CD4-positive, CD25-positive, alpha-beta regulatory T cell (primary cell): ENCODE measurements around the gene A3GALT2. TPM values are rescaled to one million over a fixed set of nuclear protein-coding genes. Genes with fewer than 3 reads are reported as not detected.
"Not testable (repeated sequence)": the region's sequence is repeated elsewhere in the genome, so short reads cannot be mapped to it uniquely, and the experiment has no call there.

ENCODE experiments used
- ATAC-seq, 2 donors: fragments of 150-1000 bp; cut with Tn5 transposase; one replicate each; pipeline ENCODE4 v1.10.0; 2021; ENCODE audit warnings: low read depth in 2 of 2, moderate number of reproducible peaks in 2 of 2, moderate library complexity in 1 of 2
- DNase-seq, 3 donors: peaks; one replicate each; pipeline versions ENCODE4 v3.0.0 to v3.0.0-alpha.2; 2012 to 2022; ENCODE audit warnings: mixed read lengths in 1 of 3
- H3K27ac ChIP-seq: one replicate; pipeline ENCODE4 v1.7.0; 2013; ENCODE audit warnings: mild to moderate bottlenecking, low read length; ENCODE audit not compliant: insufficient read depth, poor library complexity, severe bottlenecking
- H3K27me3 ChIP-seq: one replicate; pipeline ENCODE4 v1.7.0; 2013; ENCODE audit warnings: low read length; ENCODE audit not compliant: control insufficient read depth, insufficient read depth
- H3K36me3 ChIP-seq: one replicate; pipeline ENCODE4 v1.7.0; 2013; ENCODE audit warnings: mild to moderate bottlenecking, low read length, moderate library complexity; ENCODE audit not compliant: control insufficient read depth, insufficient read depth
- H3K4me1 ChIP-seq: 2 replicates; pipeline ENCODE4 v1.7.0; 2013; ENCODE audit warnings: mild to moderate bottlenecking, low read length; ENCODE audit not compliant: insufficient read depth, control insufficient read depth, poor library complexity, severe bottlenecking
- H3K4me3 ChIP-seq: one replicate; pipeline ENCODE4 v1.7.0; 2013; ENCODE audit warnings: low read depth, mild to moderate bottlenecking, low read length, moderate library complexity
- H3K9me3 ChIP-seq, 2 experiments: 1 replicate in 1 of 2; 2 replicates in 1 of 2; pipeline ENCODE4 v1.7.0; 2013; ENCODE audit warnings: low read length in 2 of 2, mild to moderate bottlenecking in 1 of 2, moderate library complexity in 1 of 2; ENCODE audit not compliant: control insufficient read depth in 2 of 2
- H3K27ac Mint-ChIP-seq, 3 donors: one replicate each; pipeline ENCODE4 v1.8.0; 2020 to 2022; ENCODE audit warnings: mild to moderate bottlenecking in 3 of 3, mixed read lengths in 3 of 3, moderate library complexity in 2 of 3
- H3K27me3 Mint-ChIP-seq: one replicate; pipeline ENCODE4 v1.8.0; 2022; ENCODE audit warnings: mild to moderate bottlenecking, mixed read lengths
- H3K36me3 Mint-ChIP-seq: one replicate; pipeline ENCODE4 v1.8.0; 2020; ENCODE audit warnings: mixed read lengths
- H3K4me1 Mint-ChIP-seq, 4 donors: one replicate each; pipeline ENCODE4 v1.8.0; 2020 to 2022; ENCODE audit warnings: mixed read lengths in 4 of 4, mild to moderate bottlenecking in 1 of 4
- H3K4me3 Mint-ChIP-seq, 4 donors: one replicate each; pipeline ENCODE4 v1.8.0; 2020 to 2022; ENCODE audit warnings: mild to moderate bottlenecking in 4 of 4, mixed read lengths in 4 of 4, moderate library complexity in 3 of 4
- H3K9me3 Mint-ChIP-seq, 7 donors: one replicate each; pipeline ENCODE4 v1.8.0; 2020 to 2022; ENCODE audit warnings: mixed read lengths in 7 of 7, mild to moderate bottlenecking in 3 of 7, moderate library complexity in 2 of 7
- polyA plus RNA-seq, 4 donors: library from polyadenylated mRNA; unstranded; fragments of 300-500 nt; fragmentation: Illumina TruSeq; gene quantifications; one replicate each; pipeline ENCODE4 v1.2.3, GENCODE V29; 2021
- total RNA-seq: library from RNA; stranded (reverse); gene quantifications from one replicate; pipeline ENCODE4 v1.2.3, GENCODE V29; 2022

A3GALT2 gene
- total and polyA plus RNA-seq, 5 donors from 2014 or later = not detected

DNA sequence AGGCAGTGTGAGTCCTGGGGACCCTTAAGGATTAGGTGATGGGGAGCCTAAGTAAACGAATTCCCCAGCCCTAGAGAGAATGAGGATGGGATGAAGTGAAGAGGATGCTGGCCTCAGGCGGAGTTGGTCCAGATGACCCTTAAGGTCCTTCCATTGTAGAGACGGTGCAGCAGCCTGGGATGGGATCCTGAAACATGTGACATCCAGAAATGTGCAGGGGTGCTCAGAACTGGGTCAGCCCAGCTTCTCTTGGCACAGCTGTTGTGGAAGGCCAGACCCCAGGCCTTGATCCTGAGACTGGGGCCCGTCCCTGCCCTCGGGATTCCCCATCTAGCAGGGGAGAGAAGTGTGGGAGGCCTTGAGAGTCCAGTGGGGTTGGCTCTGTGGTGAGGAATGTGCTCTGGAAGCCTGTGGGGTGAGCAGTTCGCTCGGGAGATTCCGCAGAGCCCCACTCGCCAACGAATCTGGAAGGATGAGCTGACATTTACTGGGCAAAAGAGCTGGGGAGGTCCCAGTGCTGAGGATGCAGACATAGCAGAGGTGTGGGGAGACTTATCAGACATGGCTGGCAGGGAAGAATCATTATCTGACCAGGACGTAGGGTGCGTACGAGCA is 28.1 kb downstream of the A3GALT2 start:
- H3K27ac Mint-ChIP-seq = peak overlapping the region in 2 of 3 donors; percentile 33 to 65
- Histone ChIP-seq H3K36me3 (peaks cover 23% of the 10 kb centered on the region), H3K4me1 (peaks cover 7% of the 10 kb centered on the region)

DNA sequence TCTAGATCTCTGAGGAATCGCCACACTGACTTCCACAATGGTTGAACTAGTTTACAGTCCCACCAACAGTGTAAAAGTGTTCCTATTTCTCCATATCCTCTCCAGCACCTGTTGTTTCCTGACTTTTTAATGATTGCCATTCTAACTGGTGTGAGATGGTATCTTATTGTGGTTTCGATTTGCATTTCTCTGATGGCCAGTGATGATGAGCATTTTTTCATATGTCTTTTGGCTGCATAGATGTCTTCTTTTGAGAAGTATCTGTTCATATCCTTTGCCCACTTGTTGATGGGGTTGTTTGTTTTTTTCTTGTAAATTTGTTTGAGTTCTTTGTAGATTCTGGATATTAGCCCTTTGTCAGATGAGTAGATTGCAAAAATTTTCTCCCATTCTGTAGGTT is 30.3 kb downstream of the A3GALT2 start:
- H3K4me3 ChIP-seq, H3K27me3 Mint-ChIP-seq, DNase-seq, H3K27me3 ChIP-seq, H3K4me1 ChIP-seq, ATAC-seq, H3K27ac ChIP-seq, H3K9me3 ChIP-seq, H3K27ac Mint-ChIP-seq, H3K4me3 Mint-ChIP-seq, H3K9me3 Mint-ChIP-seq: not testable (repeated sequence)
- H3K4me1 Mint-ChIP-seq = peaks cover 0 to 20% (median 8%) of the 10 kb centered on the region in 4 donors
- peaks cover 35% of the 10 kb centered on the region for H3K36me3 Mint-ChIP-seq
- H3K36me3 ChIP-seq = peaks cover 20% of the 10 kb centered on the region

More for the DNA sequence above, 28.1 kb downstream of the A3GALT2 start:
- DNase-seq (no peak), ATAC-seq (no peak)
- Mint-ChIP-seq H3K9me3 (peaks cover 0 to 2% (median 0%) of the 10 kb centered on the region in 7 donors), H3K4me3 (no peak overlapping the region), H3K36me3 (peaks cover 34% of the 10 kb centered on the region), H3K27me3 (no peaks in the 10 kb centered on the region), H3K4me1 (peaks cover 0 to 18% (median 8%) of the 10 kb centered on the region in 4 donors)
- Histone ChIP-seq H3K9me3 (no peaks in the 10 kb centered on the region), H3K4me3 (no peak overlapping the region), H3K27ac (no peak overlapping the region), H3K27me3 (no peaks in the 10 kb centered on the region)

DNA sequence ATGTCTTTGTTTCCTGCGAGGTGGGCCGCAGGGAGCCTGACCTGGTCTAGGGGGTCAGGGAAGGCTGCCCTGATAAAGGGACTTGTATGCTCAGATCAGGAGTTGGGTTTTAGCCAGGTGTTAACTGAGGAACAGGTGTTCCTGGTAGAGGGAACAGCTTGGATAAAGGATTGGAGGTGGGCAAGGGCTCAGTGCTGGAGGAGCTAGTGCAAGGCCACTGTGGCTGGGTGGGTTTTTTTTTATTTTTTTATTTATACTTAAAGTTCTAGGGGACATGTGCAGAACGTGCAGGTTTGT is 31.1 kb downstream of the A3GALT2 start:
- H3K4me1 ChIP-seq = no peaks in the 10 kb centered on the region
- H3K27me3 ChIP-seq = no peaks in the 10 kb centered on the region
- H3K27me3 Mint-ChIP-seq = no peaks in the 10 kb centered on the region
- H3K36me3 Mint-ChIP-seq = peaks cover 35% of the 10 kb centered on the region
- no peak overlapping the region for H3K27ac ChIP-seq
- H3K9me3 Mint-ChIP-seq = peaks cover 0 to 2% (median 0%) of the 10 kb centered on the region in 7 donors
- peaks cover 25% of the 10 kb centered on the region for H3K36me3 ChIP-seq
- ATAC-seq (no peak), DNase-seq (no peak)
- no peak overlapping the region for H3K4me3 Mint-ChIP-seq
- H3K9me3 ChIP-seq = no peaks in the 10 kb centered on the region
- no peak overlapping the region for H3K4me3 ChIP-seq
- no peak overlapping the region for H3K27ac Mint-ChIP-seq
- H3K4me1 Mint-ChIP-seq = peaks cover 0 to 14% (median 4%) of the 10 kb centered on the region in 4 donors

DNA sequence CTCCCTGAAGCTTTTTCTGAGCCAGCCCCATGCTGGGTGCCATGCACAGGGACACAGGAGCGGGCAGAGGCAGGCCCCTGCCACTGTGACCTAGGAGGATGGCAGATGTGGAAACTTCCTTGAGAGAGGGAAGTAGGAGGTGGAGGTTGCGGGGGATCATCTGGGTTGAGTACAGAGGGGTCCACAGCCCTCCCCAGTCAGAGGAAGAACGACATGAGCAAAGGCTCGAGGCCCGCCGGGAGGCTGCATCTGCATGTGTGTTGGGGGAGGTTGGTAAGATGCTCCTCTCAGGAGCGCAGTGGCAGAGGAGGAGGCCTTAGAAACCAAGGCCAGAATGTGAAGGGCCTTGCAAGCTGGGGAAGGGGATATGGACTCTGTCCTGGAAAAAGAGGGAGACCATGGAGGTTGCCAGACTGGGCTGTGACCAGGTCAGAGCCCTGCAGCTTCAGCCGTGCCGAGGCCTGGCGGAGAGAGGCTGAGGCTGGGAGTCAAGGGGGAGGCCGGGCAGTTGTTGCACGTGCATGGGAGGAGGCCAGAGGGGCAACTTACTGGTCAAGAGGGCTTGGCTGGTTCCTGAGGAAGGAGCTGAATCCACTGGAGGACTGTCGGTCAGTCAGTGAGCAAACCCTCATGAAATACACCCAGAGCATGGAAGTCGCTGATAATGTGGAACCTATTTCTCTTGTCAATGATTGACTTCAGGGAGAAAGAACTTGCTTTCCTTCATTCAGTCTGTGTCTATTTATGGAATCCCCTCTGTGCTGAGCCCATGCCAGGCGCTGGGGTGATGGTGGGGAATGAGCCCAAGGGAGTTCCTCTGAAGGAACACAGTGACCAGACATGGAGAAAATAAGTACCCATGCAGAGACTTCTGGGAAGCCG is 31.7 kb downstream of the A3GALT2 start:
- Mint-ChIP-seq H3K27ac (peak overlapping the region; percentile 23 to 43 (median 25)), H3K4me1 (peaks cover 0 to 14% (median 4%) of the 10 kb centered on the region in 4 donors), H3K4me3 (peak overlapping the region in 1 of 4 donors; percentile 15), H3K9me3 (no peaks in the 10 kb centered on the region), H3K27me3 (no peaks in the 10 kb centered on the region), H3K36me3 (peaks cover 33% of the 10 kb centered on the region)
- H3K27me3 ChIP-seq = no peaks in the 10 kb centered on the region
- no peaks in the 10 kb centered on the region for H3K4me1 ChIP-seq
- peaks cover 26% of the 10 kb centered on the region for H3K36me3 ChIP-seq
- no peak overlapping the region for H3K27ac ChIP-seq
- no peaks in the 10 kb centered on the region for H3K9me3 ChIP-seq
- ATAC-seq = no peak
- DNase-seq = no peak
- no peak overlapping the region for H3K4me3 ChIP-seq

DNA sequence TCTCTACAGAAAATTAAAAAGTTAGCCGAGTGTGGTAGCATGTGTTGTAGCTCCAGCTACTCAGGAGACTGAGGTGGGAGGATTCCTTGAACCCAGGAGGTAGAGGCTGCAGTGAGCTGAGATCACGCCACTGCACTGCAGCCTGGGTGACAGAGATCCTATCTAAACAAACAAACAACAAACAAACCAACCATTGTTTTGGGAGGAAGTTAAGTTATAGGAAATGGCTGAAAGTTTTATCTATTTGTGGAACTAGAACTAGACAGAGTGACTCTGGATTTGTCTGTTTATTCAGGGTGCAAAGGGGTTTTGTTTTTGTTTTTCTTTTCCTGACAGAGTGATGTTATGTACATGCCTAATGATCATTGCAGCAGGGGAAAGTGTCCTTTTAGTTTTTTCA is 33.6 kb downstream of the A3GALT2 start:
- no peaks in the 10 kb centered on the region for H3K9me3 ChIP-seq
- ATAC-seq (no peak), DNase-seq (no peak)
- Mint-ChIP-seq H3K27me3 (no peaks in the 10 kb centered on the region), H3K9me3 (no peaks in the 10 kb centered on the region), H3K27ac (peak overlapping the region in 1 of 3 donors; percentile 15), H3K4me3 (no peak overlapping the region), H3K36me3 (peaks cover 29% of the 10 kb centered on the region), H3K4me1 (peaks cover 0 to 14% (median 3%) of the 10 kb centered on the region in 4 donors)
- no peak overlapping the region for H3K27ac ChIP-seq
- no peaks in the 10 kb centered on the region for H3K27me3 ChIP-seq
- H3K4me1 ChIP-seq = no peaks in the 10 kb centered on the region
- H3K36me3 ChIP-seq = peaks cover 39% of the 10 kb centered on the region
- H3K4me3 ChIP-seq = no peak overlapping the region

DNA sequence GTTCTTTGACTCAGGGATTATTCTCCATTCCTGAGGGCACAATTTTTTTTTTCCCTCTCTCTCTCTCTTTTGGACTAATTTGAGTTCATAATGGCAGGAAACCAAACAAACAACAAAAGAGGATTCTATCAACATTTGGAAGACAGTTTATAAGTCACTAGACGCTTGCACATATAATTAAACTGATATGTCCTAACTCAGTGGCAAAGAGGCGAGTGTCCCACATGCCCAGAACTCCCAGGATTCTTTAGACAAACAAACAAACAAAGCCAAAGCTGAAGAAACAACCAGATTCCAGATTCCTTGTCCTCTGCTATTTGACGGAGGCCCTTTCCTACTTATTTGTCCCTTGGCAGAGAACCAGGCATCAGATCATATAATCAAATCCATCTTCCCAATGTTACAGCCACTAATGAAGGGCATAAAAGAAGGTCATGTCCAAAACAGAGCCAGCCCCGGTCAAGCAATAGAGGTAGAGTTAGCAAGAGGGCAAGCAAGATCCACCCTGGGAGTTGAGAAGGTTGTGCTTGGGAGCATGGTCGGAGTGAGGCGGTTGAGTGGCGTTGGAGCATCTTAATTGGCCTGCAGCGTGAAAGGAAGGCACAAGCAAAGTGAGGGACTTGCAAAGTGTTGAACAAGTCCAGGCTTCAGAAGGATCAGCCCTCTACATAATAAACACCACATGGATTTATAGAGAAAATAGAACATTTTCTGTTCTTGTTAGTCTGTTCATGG is 34.3 kb downstream of the A3GALT2 start:
- peaks cover 45% of the 10 kb centered on the region for H3K36me3 ChIP-seq
- Mint-ChIP-seq H3K27me3 (no peaks in the 10 kb centered on the region), H3K4me1 (peaks cover 0 to 14% (median 3%) of the 10 kb centered on the region in 4 donors), H3K9me3 (no peaks in the 10 kb centered on the region), H3K36me3 (peaks cover 36% of the 10 kb centered on the region), H3K27ac (peak overlapping the region in 1 of 3 donors; percentile 15), H3K4me3 (no peak overlapping the region)
- no peak overlapping the region for H3K27ac ChIP-seq
- no peaks in the 10 kb centered on the region for H3K9me3 ChIP-seq
- H3K4me3 ChIP-seq = no peak overlapping the region
- DNase-seq = no peak
- H3K4me1 ChIP-seq = no peaks in the 10 kb centered on the region
- ATAC-seq = no peak
- no peaks in the 10 kb centered on the region for H3K27me3 ChIP-seq

DNA sequence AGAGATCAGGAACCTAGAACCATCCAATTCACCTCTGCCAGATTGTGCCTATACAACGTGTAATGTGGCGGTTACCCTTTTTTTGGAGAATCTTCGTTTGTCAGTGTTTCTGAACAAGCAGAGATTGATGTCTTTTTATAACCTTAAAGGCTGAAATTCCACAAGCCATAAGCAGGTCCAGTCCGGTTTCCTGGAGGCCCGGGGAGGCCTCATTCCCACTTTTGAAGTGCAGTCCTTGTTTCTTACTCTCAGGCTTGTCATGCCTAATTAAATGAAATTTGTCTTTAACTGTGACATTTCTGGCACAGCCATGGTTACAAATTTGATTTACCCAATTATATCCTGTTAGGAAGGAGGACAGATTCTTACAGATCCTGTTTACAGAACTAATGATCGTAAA is 36.8 kb downstream of the A3GALT2 start:
- Mint-ChIP-seq H3K4me1 (peaks cover 0 to 12% (median 3%) of the 10 kb centered on the region in 4 donors), H3K27me3 (no peaks in the 10 kb centered on the region), H3K36me3 (peaks cover 30% of the 10 kb centered on the region), H3K9me3 (no peaks in the 10 kb centered on the region), H3K4me3 (no peak overlapping the region), H3K27ac (no peak overlapping the region)
- Histone ChIP-seq H3K4me3 (no peak overlapping the region), H3K4me1 (no peaks in the 10 kb centered on the region), H3K27me3 (no peaks in the 10 kb centered on the region), H3K36me3 (peaks cover 51% of the 10 kb centered on the region), H3K9me3 (no peaks in the 10 kb centered on the region), H3K27ac (no peak overlapping the region)
- DNase-seq = no peak
- ATAC-seq = no peak
